GF-D8 (cell line): ENCODE measurements around the gene IGFN1.

ENCODE experiments used
- DNase-seq: peaks from one replicate; lab custom pipeline; 2025; lab: John Stamatoyannopoulos, UW

IGFN1 gene

DNA sequence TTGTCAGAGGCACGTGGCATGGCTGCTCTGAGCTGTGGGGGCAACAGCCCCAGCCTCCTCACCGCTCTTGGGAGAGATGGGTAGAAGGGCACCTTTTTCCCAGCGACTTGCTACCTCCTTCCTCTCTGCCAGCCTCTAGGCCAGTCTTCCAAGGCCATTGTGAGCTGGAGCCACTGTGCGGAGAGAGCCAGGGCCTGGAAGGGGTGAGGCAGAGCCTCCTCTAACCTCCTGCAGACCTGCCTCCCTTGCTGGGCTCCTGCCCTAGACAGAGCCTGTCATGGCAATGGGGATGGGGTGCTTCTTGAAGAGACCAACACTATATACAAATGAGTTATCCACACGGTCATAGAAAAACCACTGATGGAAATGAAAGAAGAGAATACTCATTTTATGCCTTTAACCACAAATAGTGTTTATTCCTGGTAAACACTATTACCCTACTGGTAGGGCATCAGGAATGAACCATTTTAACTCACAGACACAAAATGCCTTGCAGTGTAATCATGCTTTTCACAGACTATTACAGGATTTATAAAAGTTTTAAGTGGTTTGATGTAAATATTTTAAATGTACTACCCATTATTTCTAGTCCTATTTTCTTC lies 5.0 kb upstream of the IGFN1 start:
- DNase-seq: no peak

GRCh38 chr1:201186192-201186591 lies 4.4 kb upstream of the IGFN1 start:
- no peak for DNase-seq

DNA sequence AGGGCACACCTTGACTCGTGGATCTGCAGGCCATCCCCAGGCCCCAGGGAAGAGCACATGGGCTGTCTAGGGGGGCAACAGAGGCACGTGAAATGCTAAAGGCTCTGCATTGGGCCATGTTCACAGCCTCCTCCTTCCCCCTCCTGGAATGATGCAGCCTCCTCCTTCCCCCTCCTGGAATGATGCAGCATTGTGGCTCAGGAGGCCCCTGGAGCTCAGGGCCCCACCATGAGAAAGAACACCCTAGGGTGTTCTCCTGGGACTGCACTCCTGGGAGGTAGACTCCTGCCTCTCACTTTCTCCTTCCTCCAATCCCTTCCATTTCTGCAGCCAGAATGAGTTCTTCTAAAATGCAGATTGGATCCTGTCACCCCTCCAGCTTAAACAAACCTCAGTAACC lies 1.5 kb upstream of the IGFN1 start:
- no peak for DNase-seq

DNA sequence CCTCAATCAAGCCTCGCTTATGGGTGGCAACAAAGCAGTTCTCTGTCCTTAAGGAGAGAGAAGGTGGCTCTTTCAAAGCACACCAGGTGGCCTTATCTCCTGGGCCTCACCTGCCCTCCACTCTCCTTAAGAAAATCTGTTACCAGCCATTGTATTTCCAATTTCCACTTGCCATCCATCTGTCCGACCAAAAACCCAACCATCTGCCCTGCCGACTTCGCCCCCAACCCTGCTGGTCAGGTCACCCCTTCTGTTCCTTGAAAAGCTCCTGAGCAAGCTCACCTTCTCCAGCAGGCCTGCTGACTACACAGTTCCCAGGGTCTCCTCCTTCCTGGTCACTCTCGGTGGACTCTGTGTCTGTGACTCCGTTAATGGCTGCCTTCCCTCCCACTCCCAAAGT lies 619 bp upstream of the IGFN1 start:
- DNase-seq: no peak

DNA sequence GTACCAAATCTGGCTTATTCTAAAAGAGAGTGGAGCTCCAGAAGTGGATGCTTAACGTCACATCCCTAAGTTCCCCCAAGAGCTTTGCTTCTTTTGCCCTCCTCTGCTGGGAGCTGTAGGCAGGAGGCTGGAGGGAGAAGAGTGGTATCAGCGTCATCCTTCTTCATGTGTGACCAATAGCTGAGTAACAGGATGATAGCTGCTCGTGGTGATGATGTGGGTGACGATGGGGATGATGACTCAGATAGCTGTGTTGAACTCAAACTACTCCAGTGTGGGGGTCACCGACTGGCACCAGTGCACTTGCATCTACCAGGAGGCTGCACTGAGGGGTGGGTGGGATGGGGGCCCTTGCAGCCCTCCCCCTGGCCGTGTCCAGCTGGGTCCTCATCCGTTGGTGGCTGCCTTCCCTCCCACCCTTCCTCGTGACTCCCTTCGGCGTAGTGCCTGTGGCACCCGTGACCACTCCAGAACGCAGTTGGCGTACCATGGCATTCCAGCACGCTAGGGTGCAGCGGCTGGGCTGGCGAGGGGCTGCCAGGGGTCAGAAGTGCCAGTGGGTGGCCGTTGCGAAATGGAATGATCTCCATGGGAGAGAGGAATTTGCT lies 1.1 kb downstream of the IGFN1 start:
- no peak for DNase-seq

DNA sequence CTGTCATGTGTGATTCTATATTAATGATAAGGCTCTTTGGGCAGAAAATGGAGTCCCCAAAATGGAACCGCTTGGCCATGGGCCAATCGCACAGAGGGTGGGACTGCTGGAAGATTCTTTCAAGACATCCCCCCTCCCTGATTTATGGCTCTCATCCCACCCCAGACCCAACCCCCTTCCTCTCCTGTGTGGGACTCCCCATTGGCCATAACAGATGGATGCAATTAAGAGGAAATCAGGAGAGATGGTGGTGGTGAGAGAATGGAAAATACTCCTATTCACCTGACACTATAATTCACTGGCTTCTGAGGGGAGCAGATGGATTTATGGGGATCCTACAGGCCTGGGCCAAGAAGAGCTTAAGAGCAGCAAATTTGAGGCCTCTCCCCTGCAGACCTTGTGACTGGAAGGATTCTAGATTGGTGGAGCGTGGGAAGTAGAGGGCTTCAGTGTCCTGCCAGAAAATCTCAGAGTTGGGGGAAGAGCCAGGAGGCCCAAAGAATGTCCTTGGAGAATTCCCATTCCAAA lies 1.7 kb downstream of the IGFN1 start:
- no peak for DNase-seq

- no peak for DNase-seq
Observed at GRCh38 chr1:201194046-201194445, 3.4 kb downstream of the IGFN1 start.

- no peak for DNase-seq
Observed at GRCh38 chr1:201198598-201198997, 8.0 kb downstream of the IGFN1 start.

GRCh38 chr1:201205036-201205435 lies 14.4 kb downstream of the IGFN1 start:
- DNase-seq: no peak

DNA sequence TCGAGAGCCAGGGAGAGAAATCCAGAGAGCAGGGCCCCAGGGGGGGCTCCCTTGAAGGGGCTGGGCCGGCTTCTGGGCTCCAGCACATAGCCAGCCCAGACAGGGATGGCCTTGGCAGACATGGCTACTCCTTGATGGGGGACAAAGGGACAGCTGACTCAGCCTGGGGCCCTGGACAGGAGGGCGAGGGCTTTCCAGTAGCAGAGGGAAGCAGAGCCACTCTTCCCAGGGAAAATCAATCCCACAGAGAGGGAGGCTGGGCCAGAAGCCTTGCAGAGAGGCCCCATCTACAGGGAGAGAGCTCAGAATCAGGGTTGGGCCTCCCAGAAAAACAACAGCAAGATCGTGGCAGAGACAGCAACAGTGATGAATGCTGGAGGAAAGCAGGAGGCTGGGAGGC lies 15.6 kb downstream of the IGFN1 start:
- no peak for DNase-seq

DNA sequence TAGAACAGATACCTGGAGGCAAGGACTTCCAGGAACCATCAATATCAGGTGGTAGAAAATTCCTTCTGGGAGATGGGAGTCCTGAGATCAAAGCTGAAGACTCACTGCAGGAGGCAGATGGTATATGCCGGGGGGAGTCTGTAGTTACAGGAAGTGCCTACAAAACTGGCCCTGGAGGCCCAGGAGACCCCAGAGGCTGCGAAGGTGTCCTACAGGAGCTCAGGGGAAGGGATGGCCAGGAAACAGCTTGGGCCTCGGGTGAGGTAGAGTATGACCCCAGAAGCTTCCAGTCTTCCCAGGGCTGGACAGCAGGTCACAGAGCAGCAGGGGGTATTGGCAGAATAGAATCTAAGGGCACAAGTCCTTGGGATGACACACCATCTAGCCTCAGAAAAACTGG lies 16.4 kb downstream of the IGFN1 start:
- no peak for DNase-seq

GRCh38 chr1:201208236-201208635 lies 17.6 kb downstream of the IGFN1 start:
- no peak for DNase-seq

DNA sequence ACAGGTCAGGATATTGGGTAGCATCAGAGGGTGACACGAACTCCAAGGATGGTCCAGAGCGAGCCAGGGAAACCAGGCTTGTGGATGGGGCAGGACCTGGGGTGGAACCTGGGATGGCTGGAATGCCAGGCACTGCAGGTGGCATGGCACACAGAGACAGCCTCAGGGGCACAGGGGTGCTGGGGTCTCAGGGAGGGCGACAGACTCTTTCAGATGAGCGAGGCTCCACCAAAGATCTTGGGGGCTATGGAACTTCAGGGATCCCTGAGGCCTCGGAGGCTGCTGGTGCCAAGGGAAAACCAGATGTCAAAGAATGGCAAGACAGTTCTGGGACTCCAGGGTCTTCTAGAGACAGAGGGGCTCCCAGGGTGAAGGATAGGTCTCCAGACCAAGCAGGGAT lies 21.4 kb downstream of the IGFN1 start:
- DNase-seq: no peak

DNA sequence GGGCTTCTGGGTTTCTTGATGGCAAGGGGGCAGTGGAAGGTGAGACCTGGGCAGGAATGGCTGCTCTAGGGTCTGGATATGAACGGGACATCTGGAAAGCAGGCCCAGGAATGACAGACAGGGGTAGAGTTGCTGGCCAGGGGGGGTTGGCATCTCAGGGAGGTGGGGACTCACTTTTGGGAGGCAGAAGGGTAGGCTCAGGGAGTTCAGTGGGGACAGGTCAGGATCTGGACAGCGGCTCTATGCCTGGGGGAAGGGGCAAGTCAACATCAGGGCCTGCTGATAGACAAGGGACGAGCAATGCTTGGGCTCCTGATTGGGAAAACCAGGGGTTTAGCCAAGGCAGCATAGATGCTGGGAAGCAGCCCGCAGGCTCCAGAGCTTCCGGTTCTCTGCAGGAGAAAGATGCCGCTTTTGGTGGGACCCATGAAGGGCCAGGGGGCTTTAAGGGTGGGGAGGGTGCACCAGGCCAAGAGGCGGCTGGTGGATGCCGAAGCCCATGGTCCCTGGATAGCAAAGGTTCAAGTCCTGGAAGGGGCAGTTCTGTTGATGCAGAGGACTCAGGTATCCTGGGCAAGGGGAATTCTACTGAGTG lies 21.9 kb downstream of the IGFN1 start:
- no peak for DNase-seq

DNA sequence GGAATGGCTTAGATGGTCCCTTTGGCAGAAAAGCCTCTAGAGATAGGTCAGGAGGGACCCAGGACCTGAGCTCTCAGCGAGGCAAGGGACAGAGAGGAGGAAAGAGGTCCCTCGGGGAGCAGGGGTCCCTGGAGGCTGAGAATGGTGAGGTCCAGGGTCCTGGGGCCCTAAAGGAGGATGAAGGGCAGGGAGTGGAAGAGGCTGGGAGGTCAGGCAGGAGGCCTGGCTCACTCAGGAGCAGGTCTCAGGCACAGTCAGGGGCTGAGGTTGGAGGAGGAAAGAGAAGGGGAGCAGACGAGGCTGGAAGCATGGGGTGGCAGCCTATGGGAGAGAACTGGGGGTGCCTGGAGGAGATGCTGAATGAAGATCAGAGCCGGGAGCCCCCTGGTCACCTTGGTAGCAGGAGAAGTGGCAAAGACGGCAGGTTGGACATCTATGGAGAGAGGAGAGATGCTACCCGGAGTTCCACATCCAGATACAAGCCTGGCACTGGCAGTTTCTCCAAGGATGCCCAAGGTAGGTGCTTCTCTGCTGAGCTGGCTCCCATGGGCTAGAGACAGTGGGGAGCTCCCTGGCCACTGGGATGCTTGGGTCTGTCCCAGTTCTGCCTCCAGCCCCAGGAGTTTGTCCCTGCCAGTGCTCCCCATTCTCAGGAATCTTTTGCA lies 22.6 kb downstream of the IGFN1 start:
- no peak for DNase-seq

- no peak for DNase-seq
Observed at GRCh38 chr1:201213926-201214325, 23.3 kb downstream of the IGFN1 start.

GRCh38 chr1:201214461-201214860 lies 23.8 kb downstream of the IGFN1 start:
- no peak for DNase-seq

DNA sequence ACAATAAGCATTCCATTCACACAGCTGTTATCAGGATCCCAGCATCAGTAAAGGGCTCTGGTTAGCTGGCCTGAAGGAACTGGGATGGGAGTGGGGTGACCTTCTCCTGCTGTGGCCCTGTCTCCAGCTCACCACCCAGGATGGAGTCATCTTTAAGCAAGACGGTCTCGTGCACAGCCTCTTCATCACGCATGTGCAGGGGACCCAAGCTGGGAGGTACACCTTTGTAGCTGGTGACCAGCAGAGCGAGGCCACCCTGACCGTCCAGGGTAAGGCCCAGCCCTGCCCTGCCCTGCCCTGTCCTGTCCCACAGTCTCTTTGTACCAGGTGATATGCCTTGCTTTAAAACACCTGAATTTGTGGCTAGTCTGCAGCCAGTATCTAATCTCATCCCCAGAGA lies 24.3 kb downstream of the IGFN1 start:
- DNase-seq: no peak

- DNase-seq: no peak
Observed at GRCh38 chr1:201215531-201216357, 25.1 kb downstream of the IGFN1 start.

- no peak for DNase-seq
Observed at GRCh38 chr1:201216395-201217085, 25.9 kb downstream of the IGFN1 start.

- DNase-seq: no peak
Observed at GRCh38 chr1:201217146-201217545, 26.5 kb downstream of the IGFN1 start.

DNA sequence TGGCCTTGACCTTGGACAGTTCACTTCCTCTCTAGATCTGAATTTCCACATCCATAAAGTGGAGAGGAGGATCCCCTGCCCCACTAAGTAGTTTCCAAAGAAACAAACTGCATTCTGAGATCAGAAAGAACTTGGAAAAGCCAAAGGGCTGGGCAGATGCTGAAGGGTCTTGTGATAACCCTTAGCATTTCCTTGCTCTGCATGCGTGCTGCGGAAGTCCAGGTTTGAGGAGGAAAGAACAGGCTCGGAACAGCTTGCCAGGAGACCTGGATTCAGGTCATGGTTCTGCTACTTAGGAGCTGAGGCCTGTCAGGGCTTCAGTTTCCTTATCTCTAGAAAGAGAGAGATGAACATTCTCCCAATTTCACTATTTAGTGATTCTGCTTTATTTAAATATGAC lies 27.2 kb downstream of the IGFN1 start:
- DNase-seq: no peak
